Esophagus squamous epithelium (tissue), 4 donors: Measurements from ENCODE around the gene KCTD2.

Experiments used
- CTCF ChIP-seq, 6 experiments: fragments of 450-650 bp in 4 of 6; fragments of 200-600 bp in 2 of 6; sonication (generic) in 2 of 6; IDR thresholded peaks; one replicate each; pipeline ENCODE4 v1.5.1; 2016 to 2019; ENCODE audit warnings: antibody characterized with exemption in 6 of 6, mild to moderate bottlenecking in 4 of 6, moderate library complexity in 4 of 6
- POLR2A ChIP-seq, 4 donors: fragments of 450-650 bp; IDR thresholded peaks; one replicate each; pipeline ENCODE4 v1.6.1; 2017; ENCODE audit warnings: antibody characterized with exemption in 4 of 4, mild to moderate bottlenecking in 4 of 4, moderate library complexity in 3 of 4

GRCh38 chr17:75114552-75115314 is 67.7 kb downstream of the KCTD2 start:
- TF ChIP-seq CTCF (IDR thresholded peaks at IDR 0.05) (no peak), POLR2A (IDR thresholded peaks at IDR 0.05) (no peak)
